Stimulated activated CD8-positive, alpha-beta memory T cell treated with anti-CD3 and anti-CD28 coated beads, Interleukin-4, amount 100 ng/mL, for 48 hours (primary cell): ENCODE data around the gene IL18RAP.

Experiments used
- DNase-seq: peaks from one replicate; pipeline ENCODE4 v3.0.0-alpha.2; 2020

IL18RAP gene, protein sequence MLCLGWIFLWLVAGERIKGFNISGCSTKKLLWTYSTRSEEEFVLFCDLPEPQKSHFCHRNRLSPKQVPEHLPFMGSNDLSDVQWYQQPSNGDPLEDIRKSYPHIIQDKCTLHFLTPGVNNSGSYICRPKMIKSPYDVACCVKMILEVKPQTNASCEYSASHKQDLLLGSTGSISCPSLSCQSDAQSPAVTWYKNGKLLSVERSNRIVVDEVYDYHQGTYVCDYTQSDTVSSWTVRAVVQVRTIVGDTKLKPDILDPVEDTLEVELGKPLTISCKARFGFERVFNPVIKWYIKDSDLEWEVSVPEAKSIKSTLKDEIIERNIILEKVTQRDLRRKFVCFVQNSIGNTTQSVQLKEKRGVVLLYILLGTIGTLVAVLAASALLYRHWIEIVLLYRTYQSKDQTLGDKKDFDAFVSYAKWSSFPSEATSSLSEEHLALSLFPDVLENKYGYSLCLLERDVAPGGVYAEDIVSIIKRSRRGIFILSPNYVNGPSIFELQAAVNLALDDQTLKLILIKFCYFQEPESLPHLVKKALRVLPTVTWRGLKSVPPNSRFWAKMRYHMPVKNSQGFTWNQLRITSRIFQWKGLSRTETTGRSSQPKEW

DNA sequence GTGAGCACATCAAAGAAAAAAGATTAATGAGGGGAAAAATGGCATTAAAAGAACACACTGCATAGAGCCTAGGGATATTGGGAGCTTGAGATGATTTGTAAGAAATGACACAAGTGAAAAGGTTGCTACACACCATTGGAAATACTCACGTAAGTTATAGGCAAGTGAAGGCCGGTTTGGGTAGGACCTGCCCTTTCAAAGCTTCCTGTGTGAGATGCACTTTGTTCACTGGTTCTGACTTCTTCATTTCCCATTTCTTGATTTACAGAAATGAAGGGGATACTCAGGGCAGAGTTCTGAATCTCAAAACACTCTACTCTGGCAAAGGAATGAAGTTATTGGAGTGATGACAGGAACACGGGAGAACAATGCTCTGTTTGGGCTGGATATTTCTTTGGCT lies at the start of gene IL18RAP:
Gene IL18RAP (plus strand): TSS at position 251 of the 400 bp plus-strand sequence. CDS start 118 bp downstream, at position 369.
- DNase-seq, result no peak

DNA sequence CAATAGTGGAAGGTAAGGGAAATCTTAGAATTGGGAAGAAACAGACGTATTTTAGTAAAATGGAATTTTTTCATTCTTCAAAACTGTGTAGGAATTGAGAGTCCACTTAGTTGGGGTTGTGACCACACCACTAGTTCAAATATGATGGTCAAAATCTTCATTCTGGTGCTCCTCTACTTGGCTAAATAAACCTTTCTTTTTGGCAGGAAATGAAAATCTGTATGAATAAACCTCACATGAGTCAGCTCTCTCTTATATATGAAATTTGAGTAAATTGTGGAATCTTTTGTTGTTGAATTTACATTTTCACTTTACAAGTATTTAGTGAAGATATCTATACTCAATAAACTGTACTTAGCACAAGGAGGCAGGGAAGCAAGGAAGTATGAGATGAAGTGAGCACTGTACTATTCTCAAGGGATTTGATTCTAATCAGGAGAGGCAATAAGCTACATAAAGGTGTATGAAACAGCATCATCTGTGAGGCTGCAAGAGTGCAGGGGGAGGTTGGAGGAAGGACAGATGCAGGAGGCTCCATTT lies 46.8 kb upstream of the IL18RAP start:
- DNase-seq, result no peak

DNA sequence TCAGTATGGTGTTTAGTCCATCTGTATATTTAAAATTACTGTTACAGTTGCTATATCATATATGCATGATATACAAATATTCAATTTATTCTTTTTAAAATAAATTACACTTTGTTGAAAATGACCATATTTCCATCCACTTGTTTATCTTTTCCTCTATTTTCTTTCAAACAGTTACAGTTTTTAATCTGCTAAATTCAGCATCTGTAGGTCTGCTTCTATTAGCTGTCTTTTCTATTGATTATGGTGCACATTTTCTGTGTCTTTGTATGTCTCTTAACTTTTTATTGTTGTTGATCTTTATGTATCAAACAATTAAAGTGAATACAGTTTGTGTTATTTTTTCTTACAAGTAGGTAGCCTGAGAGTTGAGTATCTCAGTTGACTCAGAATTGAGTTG lies 39.2 kb upstream of the IL18RAP start:
- no peak for DNase-seq

DNA sequence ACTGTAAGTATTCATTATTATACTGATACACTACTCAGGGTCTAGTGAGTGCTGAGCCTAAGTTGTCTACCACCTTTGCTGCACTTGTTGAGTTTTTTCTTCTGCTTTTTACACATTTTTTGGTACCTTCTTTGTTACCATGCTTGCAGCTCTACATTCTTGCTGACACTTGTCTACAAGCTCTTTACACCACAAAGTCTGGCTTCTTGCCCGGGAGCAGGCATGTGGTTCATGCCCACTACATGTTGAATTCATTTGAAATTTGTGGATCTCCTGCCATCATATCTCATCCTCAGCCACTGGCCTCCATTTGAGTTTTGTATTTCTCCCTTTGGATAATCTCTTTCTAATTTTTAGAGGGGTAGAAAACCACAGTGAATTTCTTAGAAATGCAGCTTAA lies 37.4 kb upstream of the IL18RAP start:
- no peak for DNase-seq

DNA sequence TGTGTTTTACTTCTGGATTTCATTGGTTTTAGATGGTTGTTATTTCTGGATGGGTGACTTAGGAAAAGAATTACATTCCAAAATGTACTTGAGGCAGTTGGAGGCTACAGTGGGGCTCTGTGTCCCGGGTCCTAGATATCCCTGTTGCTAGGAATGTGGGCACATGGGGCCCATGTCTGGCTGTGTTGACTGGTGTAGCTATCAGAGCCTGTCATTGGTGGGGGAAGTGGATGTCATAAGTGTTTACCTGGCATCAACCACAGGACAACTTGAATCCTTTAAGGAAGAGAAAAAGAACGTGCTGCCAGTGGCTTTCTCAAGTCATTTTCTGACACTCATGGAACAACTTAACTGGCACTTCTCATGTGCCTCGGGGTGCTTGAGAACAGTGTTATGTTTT lies 37.0 kb upstream of the IL18RAP start:
- no peak for DNase-seq

DNA sequence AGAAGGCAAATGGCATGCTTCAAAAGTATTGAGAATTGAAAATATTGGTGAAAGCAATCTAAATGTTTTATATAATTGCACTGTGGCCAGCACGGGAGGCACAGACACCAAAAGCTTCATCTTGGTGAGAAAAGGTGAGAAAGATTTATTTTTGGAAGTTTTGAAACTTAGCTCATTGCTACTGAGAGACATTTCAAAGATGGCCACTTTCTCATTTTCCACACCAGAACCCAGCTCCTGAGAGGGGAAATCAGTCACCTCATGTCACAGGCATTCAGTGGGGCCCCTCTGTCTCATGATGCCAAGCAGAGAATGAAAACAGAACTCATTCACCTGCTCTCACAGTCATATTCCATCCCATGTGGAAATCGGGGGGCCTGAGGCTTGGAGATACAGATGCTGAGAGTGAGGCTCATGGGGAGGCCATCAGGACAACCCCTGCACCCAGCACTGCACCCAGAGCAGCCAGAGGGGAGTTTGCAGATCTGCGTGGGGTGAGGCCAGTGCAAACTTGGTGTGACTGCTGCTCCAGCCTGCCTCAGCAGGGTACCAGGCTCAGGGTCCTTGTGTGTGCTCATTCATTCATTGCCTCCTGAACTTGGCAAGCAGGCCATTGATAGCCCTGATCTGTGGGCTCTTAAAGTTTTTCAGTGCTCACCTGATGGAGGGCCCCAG lies 36.0 kb upstream of the IL18RAP start:
- DNase-seq, result no peak

DNA sequence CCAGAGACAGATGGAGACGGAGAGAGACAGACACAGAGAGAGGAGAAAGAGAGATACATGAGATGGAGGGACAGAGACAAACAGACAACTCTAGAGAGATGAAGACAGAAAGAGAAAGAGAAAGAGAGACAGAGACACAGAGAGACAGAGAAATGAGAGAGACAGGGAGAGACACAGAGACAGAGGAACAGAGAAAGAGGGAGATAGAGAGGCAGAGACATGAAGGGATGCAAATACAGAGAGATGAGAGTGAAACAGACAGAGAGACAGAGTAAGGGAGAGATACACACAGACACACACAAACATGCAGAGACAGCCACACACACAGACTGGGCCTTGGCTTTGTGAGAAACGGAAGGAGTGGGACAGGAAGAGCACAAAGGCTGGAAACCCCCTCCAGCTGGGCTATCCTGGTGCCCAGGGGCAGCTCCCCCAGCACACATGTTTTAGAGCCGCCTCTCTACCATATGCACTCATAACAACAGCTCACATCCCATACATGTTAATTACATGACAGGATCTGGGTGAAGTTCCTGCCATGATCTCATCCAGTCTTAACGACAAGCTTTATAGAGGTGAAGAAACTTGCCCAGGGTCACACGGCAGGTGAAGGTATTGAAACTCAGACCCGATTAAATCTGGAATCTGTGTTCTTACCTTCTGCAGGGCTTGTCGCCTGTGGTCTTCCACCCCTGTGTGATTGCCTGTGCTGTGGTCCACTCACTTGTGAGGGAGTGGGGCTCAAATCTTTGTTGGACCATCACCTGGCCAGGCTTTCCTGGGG lies 35.0 kb upstream of the IL18RAP start:
- no peak for DNase-seq

DNA sequence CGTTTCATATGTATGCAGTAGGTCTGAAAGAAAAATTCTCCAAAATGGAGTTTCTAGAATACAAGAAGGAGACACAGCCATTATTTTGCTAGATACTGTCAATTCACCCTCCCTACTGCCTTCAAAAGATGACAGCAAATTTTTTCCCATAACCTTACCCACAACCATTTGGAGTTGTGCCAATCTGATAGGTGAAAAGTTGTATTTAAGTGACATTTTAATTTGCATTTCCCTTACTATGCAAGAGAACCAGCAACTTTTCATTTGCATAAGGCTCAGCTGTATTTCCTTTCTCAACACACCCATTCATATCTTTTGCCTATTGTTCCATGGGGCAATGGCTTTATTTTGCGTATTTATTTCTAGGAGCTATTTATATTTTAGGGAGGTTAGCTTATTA lies 31.4 kb upstream of the IL18RAP start:
- no peak for DNase-seq

DNA sequence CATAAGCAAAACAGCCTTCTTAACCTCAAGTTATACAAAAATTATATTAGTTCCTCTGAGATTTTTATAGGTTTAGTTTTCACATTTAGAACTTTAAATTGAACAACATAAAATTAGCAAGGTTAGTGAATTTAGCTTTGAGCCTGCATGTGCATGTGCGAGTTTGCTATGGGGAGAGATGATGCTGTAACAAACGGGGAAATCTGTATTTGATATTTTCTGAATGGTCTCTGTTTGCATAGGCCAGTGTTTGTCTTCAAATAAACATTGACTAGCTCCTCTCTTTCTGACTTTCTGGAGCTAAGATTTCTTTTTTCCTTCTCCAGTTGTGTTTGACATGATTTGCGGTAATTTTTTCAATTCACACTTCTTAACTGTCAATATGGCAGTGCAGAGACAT lies 30.9 kb upstream of the IL18RAP start:
- no peak for DNase-seq

DNA sequence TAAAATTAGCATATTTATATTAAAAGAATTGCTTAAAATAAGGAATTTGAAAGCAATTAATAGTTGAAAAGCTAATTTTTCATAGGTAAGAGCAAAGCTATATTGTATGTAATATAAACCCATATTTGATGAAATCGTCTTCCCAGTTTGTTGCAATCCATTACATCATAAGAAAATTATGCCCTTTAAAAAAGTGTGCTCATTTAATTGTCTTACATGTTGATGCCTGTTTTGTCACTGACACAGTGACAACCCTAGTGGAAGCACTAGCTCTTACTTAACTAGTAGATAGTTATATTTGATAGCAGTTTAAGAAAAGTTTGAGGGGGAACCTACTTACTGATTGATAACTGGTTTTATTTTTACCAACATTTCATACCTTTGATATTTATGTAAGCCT lies 30.0 kb upstream of the IL18RAP start:
- no peak for DNase-seq

DNA sequence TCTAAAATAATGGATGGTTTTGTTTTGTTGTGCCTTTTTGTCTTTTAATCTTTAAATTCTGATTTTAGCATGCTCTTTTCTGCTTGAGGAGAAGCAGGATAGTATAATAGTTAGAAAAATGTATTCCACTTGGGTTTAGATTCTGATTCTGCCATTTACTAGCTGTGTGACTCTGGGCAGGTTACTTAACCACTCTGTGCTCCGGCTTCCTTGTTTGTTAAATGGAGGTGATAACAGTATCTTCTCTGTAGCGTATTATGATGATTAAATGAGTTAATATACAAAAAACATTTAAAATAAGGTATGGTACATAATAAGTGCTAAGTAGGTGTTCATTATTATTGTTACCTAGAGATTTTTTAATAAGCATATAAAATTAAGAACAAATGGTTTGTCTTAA lies 26.9 kb upstream of the IL18RAP start:
- no peak for DNase-seq

DNA sequence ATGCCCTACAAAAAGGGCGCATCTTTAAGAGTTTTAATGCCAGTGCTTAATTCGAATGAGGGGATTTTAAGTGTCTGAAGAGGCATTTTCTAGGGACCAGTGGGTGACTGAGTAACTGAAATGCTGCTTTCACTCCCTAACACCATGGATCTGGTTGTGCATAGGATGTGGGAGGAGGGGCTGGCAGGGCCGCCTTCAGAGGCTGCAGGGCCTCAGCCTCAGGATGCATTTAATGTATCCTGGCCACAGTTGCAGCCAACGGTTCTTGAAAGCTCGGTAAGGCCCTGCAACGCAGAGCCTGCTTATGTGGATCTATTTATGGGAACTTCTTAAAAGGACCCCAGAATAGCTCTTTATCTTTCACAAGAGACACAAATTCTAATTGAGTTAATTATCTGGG lies 25.8 kb upstream of the IL18RAP start:
- no peak for DNase-seq

DNA sequence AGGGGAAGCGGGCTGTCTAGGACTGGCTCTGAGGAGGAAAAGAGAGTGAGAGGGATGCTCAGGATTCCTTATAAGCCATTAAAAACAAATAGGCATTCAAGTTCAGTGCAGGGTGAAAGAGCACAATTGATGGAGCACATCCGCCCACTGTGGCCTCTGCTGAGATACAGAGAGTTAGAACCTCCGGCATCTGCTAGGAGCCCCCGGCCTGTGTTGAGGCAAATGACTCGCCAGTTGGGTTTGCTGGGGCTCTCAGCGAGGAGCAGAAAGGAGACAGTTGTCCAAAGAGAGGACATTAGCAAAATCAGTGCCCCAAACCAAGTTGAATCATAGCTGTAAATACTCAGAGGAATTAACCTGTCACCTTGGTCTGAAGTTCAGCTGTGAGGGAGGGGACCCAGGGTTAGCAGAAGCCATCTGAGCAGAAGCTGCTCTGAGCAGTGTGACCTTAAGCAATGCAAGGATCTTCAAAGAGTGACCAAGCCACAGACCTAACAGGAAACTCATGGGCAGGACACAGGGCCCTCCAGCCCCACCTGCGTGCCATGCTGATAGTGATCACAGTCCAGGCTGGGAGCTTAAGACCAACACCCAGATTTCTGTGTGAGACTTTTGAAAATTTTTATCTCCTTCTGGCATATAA lies 23.3 kb upstream of the IL18RAP start:
- no peak for DNase-seq

DNA sequence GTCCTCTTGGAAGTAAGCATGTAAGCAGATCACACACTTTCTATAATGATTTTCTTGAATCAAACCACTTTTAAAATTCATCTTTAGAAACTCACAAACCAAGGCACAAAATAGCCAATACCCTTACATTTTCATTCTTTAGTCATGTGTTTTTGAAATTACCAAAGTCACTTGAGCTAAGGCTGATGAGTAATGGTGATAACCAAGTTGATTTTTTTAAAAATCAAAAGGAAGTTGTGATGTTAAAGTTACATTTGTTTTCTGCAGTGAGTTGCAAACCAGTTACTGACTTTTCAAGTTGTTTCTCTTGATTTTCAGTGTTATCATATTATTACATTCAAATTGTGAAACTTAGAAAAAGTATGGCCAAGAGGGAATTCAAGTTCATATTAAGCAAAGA lies 21.5 kb upstream of the IL18RAP start:
- no peak for DNase-seq

DNA sequence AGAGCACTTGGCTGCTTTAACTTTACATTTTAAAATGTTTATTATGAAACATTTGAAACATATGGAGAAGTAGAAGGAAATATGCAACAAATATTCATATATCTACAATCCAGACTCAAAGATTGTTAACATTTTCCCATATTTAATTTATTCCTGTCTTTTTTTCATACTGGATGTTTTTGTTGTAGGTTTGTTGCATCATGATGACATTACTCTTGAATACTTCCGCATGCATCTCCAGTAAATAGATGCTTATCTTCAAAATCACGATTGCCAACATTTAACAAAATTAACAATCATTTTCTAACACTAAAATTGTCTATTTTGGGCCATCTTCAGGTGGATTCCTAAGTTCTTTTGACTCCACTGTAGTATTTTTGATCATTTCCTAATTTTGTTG lies 21.1 kb upstream of the IL18RAP start:
- no peak for DNase-seq

DNA sequence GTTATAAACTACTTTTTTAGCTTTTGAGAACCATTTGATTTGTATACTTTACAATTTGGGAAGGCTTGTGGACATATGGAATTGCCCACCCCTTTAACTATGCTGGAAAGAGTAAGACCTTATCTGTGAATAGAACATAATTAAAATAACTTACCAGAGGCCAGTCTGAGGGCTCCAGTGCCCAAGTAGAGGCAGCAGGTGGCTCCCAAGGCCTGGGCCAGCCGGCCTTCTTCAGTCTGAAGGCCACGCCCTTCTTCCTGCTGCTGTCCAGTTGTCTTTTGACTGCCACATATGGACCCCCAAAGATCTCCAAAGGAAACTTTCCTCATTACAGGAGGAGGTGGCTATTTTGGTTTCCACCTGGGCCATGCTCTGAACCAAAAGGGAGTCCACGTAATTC lies 12.0 kb upstream of the IL18RAP start:
- no peak for DNase-seq

DNA sequence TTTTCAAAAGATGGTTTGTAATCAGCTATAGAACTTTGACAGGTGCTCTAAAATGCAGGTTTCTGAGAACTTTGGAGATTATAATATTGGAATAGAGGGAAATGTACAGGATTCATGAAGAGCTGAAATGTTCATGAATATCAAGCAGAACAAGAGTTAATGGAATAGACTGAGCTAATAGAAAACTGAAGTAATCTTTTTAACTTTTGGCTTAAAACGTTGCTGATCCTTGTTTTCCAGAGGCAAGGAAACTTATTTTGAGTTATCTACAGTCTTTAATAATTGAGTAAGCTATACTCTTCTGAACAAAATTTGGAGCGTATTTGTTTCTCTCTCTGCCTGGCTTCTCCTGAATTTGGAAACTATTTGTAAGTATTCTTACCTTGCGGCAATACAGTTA lies 10.8 kb upstream of the IL18RAP start:
- DNase-seq, result no peak

DNA sequence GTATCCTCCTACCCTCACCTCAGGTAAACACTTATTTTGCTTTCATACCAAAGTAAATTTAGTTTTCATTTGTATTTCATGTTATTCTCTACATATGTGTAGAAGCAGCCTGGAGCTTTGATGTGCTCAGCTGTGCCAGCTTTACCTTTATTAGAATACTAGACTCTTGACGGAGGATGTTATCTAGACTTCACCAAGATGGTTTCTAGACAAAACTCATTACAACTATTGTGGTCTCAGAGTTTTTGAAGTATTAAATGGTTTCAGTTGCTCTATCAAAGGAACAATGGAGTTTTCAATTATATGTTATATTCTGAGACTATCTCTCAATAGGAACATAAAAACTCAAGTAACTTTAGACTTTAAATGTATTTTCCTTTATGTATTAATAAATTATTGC lies 5.0 kb upstream of the IL18RAP start:
- no peak for DNase-seq

DNA sequence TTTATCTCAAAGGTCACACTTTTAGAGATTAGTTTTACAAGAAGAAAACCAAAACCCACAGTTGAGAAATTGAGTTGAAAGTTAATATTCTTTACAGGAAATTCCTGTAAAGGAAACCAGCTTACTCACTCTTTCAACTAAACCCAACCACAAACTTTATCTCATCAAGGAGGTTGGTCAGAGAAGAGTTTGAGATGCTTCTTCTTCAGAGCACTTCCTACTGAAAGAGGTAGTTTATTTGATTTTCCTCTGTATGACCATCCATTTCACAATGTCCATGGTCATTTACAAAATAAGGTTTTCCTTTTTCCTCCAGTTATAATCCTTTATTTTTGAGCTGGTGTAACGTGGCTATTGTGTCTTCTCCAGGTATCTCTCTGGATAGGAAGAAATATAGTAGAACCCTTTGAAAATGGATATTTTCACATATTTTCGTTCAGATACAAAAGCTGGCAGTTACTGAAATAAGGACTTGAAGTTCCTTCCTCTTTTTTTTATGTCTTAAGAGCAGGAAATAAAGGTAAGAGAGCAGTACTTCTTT lies 4.5 kb upstream of the IL18RAP start:
- DNase-seq, result no peak

DNA sequence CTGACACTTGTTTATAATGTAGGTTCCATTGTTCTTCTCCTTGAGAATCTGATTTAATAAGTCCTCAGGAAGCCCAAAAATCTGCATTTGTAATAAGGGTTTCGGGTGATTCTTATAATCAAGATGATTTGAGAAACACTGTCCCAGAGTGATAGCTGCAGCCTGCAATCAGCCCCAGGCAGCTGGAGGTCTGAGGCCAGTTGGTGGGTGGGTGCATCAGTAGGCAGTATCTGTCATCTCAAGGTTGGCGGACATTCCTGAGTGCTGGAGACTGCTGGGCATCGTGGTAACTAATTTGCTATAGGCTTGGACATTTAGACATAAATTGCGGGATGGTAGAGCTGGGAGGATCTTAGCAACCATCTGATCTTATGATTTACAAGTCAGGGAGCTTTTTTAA lies 2.7 kb upstream of the IL18RAP start:
- DNase-seq, result no peak

DNA sequence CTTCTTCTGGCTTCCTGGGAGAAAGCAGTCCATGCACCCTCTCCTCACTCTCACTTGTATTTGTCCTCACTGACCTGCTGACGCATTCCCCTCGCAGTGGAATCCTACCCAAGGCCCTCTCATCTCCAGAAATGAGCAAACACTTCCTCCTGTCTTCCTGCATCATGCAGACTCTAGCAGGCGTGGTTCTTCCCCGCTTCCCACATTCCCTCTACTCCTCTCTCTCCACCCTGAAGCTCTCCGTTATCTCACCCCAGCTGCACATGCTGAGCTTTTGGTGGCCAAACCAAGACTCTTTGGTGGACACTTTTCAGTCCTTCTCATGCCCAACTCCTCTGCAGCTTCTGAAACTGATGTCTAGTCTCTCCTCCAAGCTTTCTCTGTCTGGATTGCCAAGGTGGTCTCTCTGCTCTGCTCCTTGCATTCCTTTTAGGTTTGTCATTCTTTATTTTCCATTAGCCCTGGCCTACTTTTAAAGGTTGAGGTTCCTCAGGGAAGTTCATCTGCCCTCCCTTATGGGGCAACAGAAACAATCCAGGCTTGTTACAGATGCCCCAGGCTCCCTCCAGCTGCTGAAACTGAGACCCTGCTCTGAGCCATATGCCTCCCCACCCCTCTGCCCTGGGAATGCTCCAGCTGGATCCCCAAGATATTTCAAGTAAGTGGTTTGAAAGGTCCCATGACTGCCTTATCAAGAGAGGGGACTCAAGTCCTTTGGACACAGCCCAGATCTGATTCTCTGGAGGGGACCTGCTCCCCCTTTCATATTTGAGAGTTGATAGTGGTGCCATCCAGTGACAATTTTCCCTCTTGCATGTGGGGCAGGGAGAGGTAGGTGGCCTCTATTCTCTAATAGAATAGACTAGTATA lies 835 bp upstream of the IL18RAP start:
- no peak for DNase-seq
